Measurements from ENCODE around the gene ARHGAP24. TPM values are rescaled to one million over a fixed set of nuclear protein-coding genes. Genes with fewer than 3 reads are reported as not detected.

ARHGAP24 gene
- polyA plus RNA-seq, 3 donors, result 12.5 to 32.0 (median 18.8) TPM

- Mint-ChIP-seq H3K27ac (no peak overlapping the region), H3K9me3 (peaks cover 4 to 12% (median 9%) of the 10 kb centered on the region in 7 donors), H3K4me1 (peaks cover 49% of the 10 kb centered on the region), H3K27me3 (ENCODE audit: low read depth in 3 of 3) (peaks cover 0 to 2% (median 0%) of the 10 kb centered on the region in 3 donors), H3K4me3 (no peak overlapping the region), H3K36me3 (peaks cover 14 to 26% of the 10 kb centered on the region in 2 donors)
- Histone ChIP-seq H3K27ac (ENCODE audit: low read depth in 1 of 2, low read length in 2 of 2) (peak overlapping the region in 1 of 2 donors; percentile 69), H3K36me3 (replicated peaks in 1 of 2; ENCODE audit: control insufficient read depth in 1 of 2, insufficient read depth in 2 of 2, low read length in 2 of 2) (no peaks in the 10 kb centered on the region), H3K4me3 (replicated peaks in 1 of 3; ENCODE audit: low read depth in 2 of 3, low read length in 3 of 3) (no peak overlapping the region), H3K79me2 (ENCODE audit: insufficient read depth, low read length) (no peaks in the 10 kb centered on the region), H3K4me1 (ENCODE audit: control insufficient read depth in 1 of 2, insufficient read depth in 2 of 2, low read length in 2 of 2) (peaks cover 27 to 38% of the 10 kb centered on the region in 2 donors), H3K9ac (ENCODE audit: insufficient read depth, low read length, poor library complexity, severe bottlenecking) (no peak overlapping the region), H4K20me1 (ENCODE audit: insufficient read depth, low read length) (no peaks in the 10 kb centered on the region), H3K4me2 (replicated peaks; ENCODE audit: extremely low read depth, low read length, poor library complexity, severe bottlenecking) (no peak overlapping the region), H2AFZ (ENCODE audit: insufficient read depth, low read depth, low read length, poor library complexity, severe bottlenecking) (no peak overlapping the region), H3K9me3 (replicated peaks in 1 of 2; ENCODE audit: control insufficient read depth in 1 of 2, insufficient read depth in 1 of 2, low read length in 2 of 2) (peaks cover 0 to 10% of the 10 kb centered on the region in 2 donors), H3K27me3 (ENCODE audit: control insufficient read depth in 2 of 2, insufficient read depth in 2 of 2, low read length in 2 of 2) (no peaks in the 10 kb centered on the region)
- no peak for TF ChIP-seq CTCF (IDR thresholded peaks at IDR 0.05)
- WGBS (ENCODE audit: insufficient coverage), result 96% methylated on average over 2 of the region's 2 CpGs
- intact Hi-C loops (cut with micrococcal nuclease), result no loop called here
- no peak for DNase-seq
Observed at GRCh38 chr4:85671120-85671519, 196.2 kb downstream of the ARHGAP24 start.

GRCh38 chr4:85672116-85672515, 197.2 kb downstream of the ARHGAP24 start:
- Mint-ChIP-seq H3K9me3 (peaks cover 0 to 6% (median 4%) of the 10 kb centered on the region in 7 donors), H3K4me1 (peaks cover 46% of the 10 kb centered on the region), H3K27ac (peak overlapping the region; percentile 28 to 90 (median 72)), H3K36me3 (peaks cover 15 to 28% of the 10 kb centered on the region in 2 donors), H3K4me3 (peak overlapping the region; percentile 25 to 73), H3K27me3 (ENCODE audit: low read depth in 3 of 3) (peaks cover 0 to 2% (median 0%) of the 10 kb centered on the region in 3 donors)
- TF ChIP-seq CTCF (IDR thresholded peaks at IDR 0.05), result no peak
- peaks cover 0 to 2% of the 10 kb centered on the region in 2 donors for H3K36me3 ChIP-seq (replicated peaks in 1 of 2; ENCODE audit: control insufficient read depth in 1 of 2, insufficient read depth in 2 of 2, low read length in 2 of 2)
- no peaks in the 10 kb centered on the region for H3K27me3 ChIP-seq (ENCODE audit: control insufficient read depth in 2 of 2, insufficient read depth in 2 of 2, low read length in 2 of 2)
- H3K9me3 ChIP-seq (replicated peaks in 1 of 2; ENCODE audit: control insufficient read depth in 1 of 2, insufficient read depth in 1 of 2, low read length in 2 of 2), result peaks cover 0 to 4% of the 10 kb centered on the region in 2 donors
- intact Hi-C loops (cut with micrococcal nuclease), result no loop called here
- no peaks in the 10 kb centered on the region for H3K79me2 ChIP-seq (ENCODE audit: insufficient read depth, low read length)
- H3K4me3 ChIP-seq (replicated peaks in 1 of 3; ENCODE audit: low read depth in 2 of 3, low read length in 3 of 3), result peak overlapping the region in 1 of 3 experiments; percentile 33
- H3K4me2 ChIP-seq (replicated peaks; ENCODE audit: extremely low read depth, low read length, poor library complexity, severe bottlenecking), result peak overlapping the region; percentile 58
- no peaks in the 10 kb centered on the region for H4K20me1 ChIP-seq (ENCODE audit: insufficient read depth, low read length)
- DNase-seq, result peak in 2 of 3 donors; percentile 2 to 36
- WGBS (ENCODE audit: insufficient coverage), result no CpG with 5 or more reads among the region's 3 CpGs
- no peak overlapping the region for H3K9ac ChIP-seq (ENCODE audit: insufficient read depth, low read length, poor library complexity, severe bottlenecking)
- H2AFZ ChIP-seq (ENCODE audit: insufficient read depth, low read depth, low read length, poor library complexity, severe bottlenecking), result no peak overlapping the region
- peaks cover 27 to 38% of the 10 kb centered on the region in 2 donors for H3K4me1 ChIP-seq (ENCODE audit: control insufficient read depth in 1 of 2, insufficient read depth in 2 of 2, low read length in 2 of 2)
- H3K27ac ChIP-seq (ENCODE audit: low read depth in 1 of 2, low read length in 2 of 2), result peak overlapping the region in 1 of 2 donors; percentile 69

Data from CD14-positive monocyte (primary cell).